Colonic mucosa (tissue), 4 donors: ENCODE data around the gene BEST3. TPM values are rescaled to one million over a fixed set of nuclear protein-coding genes. Genes with fewer than 3 reads are reported as not detected.

Source experiments
- DNase-seq: peaks from one replicate; pipeline ENCODE4 v3.0.0-alpha.2; 2020
- H3K27ac ChIP-seq: fragments of 200-600 bp; one replicate; pipeline ENCODE4 v1.8.0; 2021
- H3K27me3 ChIP-seq: fragments of 200-600 bp; one replicate; pipeline ENCODE4 v1.8.0; 2021
- H3K36me3 ChIP-seq: fragments of 200-600 bp; one replicate; pipeline ENCODE4 v1.8.0; 2021
- H3K4me1 ChIP-seq: fragments of 200-600 bp; one replicate; pipeline ENCODE4 v1.8.0; 2021; ENCODE audit warnings: mild to moderate bottlenecking
- H3K4me3 ChIP-seq: fragments of 200-600 bp; one replicate; pipeline ENCODE4 v1.8.0; 2021
- H3K9ac ChIP-seq, 2 donors: one replicate each; pipeline ENCODE4 v1.7.0; 2013; ENCODE audit warnings: control low read depth in 2 of 2, low read depth in 2 of 2, low read length in 2 of 2
- H3K9me3 ChIP-seq: fragments of 200-600 bp; one replicate; pipeline ENCODE4 v1.8.0; 2021
- CTCF ChIP-seq: fragments of 200-600 bp; IDR thresholded peaks from one replicate; pipeline ENCODE4 v1.8.0; 2022; ENCODE audit warnings: antibody characterized with exemption, mild to moderate bottlenecking
- intact Hi-C: fragments of 100-400 bp; cut with DNase I; formaldehyde crosslinking; loops from one replicate; pipeline ENCODE4 v1.14.1; 2022
- total RNA-seq, 2 donors: library from RNA; stranded (reverse); fragmentation: NEBNext Ultra II Directional in 1 of 2; extraction: Animal tissue kit (Norgen Biotek cat#: 25700) in 1 of 2; gene quantifications; one replicate each; pipeline ENCODE4 v1.2.1, GENCODE V29; 2021
- donor health status: healthy.
- donor health status: DM: no; HTN: no; CAD: no.
- donor health status: DM: no; HTN: no; CAD: no.

BEST3 gene
- total RNA-seq, 2 donors from 2014 or later: not detected

GRCh38 chr12:69662764-69663163 is 36.3 kb downstream of the BEST3 start:
- no peak overlapping the region for H3K27ac ChIP-seq
- no peaks in the 10 kb centered on the region for H3K9me3 ChIP-seq
- H3K9ac ChIP-seq: no peak overlapping the region
- no peak overlapping the region for H3K4me3 ChIP-seq
- intact Hi-C loops: no loop called here
- TF ChIP-seq CTCF: no peak
- no peaks in the 10 kb centered on the region for H3K27me3 ChIP-seq
- H3K4me1 ChIP-seq: no peaks in the 10 kb centered on the region
- no peak for DNase-seq
- H3K36me3 ChIP-seq: no peaks in the 10 kb centered on the region

- Histone ChIP-seq H3K9ac (no peak overlapping the region), H3K4me3 (no peak overlapping the region), H3K9me3 (no peaks in the 10 kb centered on the region), H3K27ac (no peak overlapping the region), H3K36me3 (no peaks in the 10 kb centered on the region), H3K4me1 (no peaks in the 10 kb centered on the region), H3K27me3 (no peaks in the 10 kb centered on the region)
- TF ChIP-seq CTCF: no peak
- intact Hi-C loops: no loop called here
- DNase-seq: no peak
These were observed 37.7 kb downstream of the BEST3 start for GRCh38 chr12:69661386-69661785.

- H3K27me3 ChIP-seq: no peaks in the 10 kb centered on the region
- H3K36me3 ChIP-seq: no peaks in the 10 kb centered on the region
- no peak overlapping the region for H3K9ac ChIP-seq
- H3K27ac ChIP-seq: no peak overlapping the region
- H3K9me3 ChIP-seq: no peaks in the 10 kb centered on the region
- no peak for TF ChIP-seq CTCF
- H3K4me3 ChIP-seq: no peak overlapping the region
- intact Hi-C loops: no loop called here
- H3K4me1 ChIP-seq: no peaks in the 10 kb centered on the region
- DNase-seq: no peak
These were observed 38.8 kb downstream of the BEST3 start for GRCh38 chr12:69660164-69660863.

GRCh38 chr12:69658203-69658602 is 40.9 kb downstream of the BEST3 start:
- Histone ChIP-seq H3K36me3 (no peaks in the 10 kb centered on the region), H3K9ac (no peak overlapping the region), H3K9me3 (no peaks in the 10 kb centered on the region), H3K27me3 (no peaks in the 10 kb centered on the region), H3K4me1 (no peaks in the 10 kb centered on the region), H3K27ac (no peak overlapping the region), H3K4me3 (no peak overlapping the region)
- TF ChIP-seq CTCF: no peak
- intact Hi-C loops: no loop called here
- DNase-seq: no peak

GRCh38 chr12:69657376-69658137 is 41.5 kb downstream of the BEST3 start:
- DNase-seq: no peak
- Histone ChIP-seq H3K4me3 (no peak overlapping the region), H3K27me3 (no peaks in the 10 kb centered on the region), H3K9ac (no peak overlapping the region), H3K4me1 (no peaks in the 10 kb centered on the region), H3K36me3 (no peaks in the 10 kb centered on the region), H3K27ac (no peak overlapping the region), H3K9me3 (no peaks in the 10 kb centered on the region)
- no peak for TF ChIP-seq CTCF
- intact Hi-C loops: no loop called here
